GM23338 (cell line): Measurements from ENCODE around the gene INPP4A. TPM values are rescaled to one million over a fixed set of nuclear protein-coding genes. Genes with fewer than 3 reads are reported as not detected.

ENCODE experiments used
- ATAC-seq: fragments of 200-7000 bp; cut with Tn5 transposase; 3 replicates; pipeline ENCODE4 v1.9.1; 2020
- DNase-seq: peaks from one replicate; pipeline ENCODE4 v3.0.0-alpha.2; 2015; ENCODE audit warnings: low spot score
- H2AFZ ChIP-seq: fragments of 200-600 bp; sonication (generic); 2 replicates; pipeline ENCODE4 v1.8.0; 2016; ENCODE audit warnings: antibody characterized with exemption, mild to moderate bottlenecking, moderate library complexity
- H3F3A ChIP-seq: fragments of 200-600 bp; sonication (generic); replicated peaks from 2 replicates; pipeline ENCODE4 v1.8.0; 2017; ENCODE audit warnings: antibody characterized with exemption, mixed run types, low read depth
- H3K27ac ChIP-seq: fragments of 200-600 bp; sonication (generic); 2 replicates; pipeline ENCODE4 v1.6.1; 2016; ENCODE audit warnings: low read depth
- H3K27me3 ChIP-seq: fragments of 200-600 bp; sonication (generic); 2 replicates; pipeline ENCODE4 v1.8.0; 2016; ENCODE audit warnings: mild to moderate bottlenecking, mixed run types, moderate library complexity; ENCODE audit not compliant: insufficient read depth
- H3K36me3 ChIP-seq: fragments of 200-600 bp; sonication (generic); 2 replicates; pipeline ENCODE4 v1.8.0; 2016; ENCODE audit warnings: mild to moderate bottlenecking; ENCODE audit not compliant: insufficient read depth
- H3K4me1 ChIP-seq: fragments of 200-600 bp; sonication (generic); 2 replicates; pipeline ENCODE4 v1.8.0; 2016; ENCODE audit warnings: mild to moderate bottlenecking, moderate library complexity; ENCODE audit not compliant: insufficient read depth
- H3K4me2 ChIP-seq: fragments of 200-600 bp; sonication (generic); 2 replicates; pipeline ENCODE4 v1.7.1; 2017; ENCODE audit warnings: mixed run types
- H3K4me3 ChIP-seq: fragments of 200-600 bp; sonication (generic); 2 replicates; pipeline ENCODE4 v1.6.1; 2016; ENCODE audit warnings: mixed run types
- H3K79me2 ChIP-seq: fragments of 200-600 bp; sonication (generic); replicated peaks from 2 replicates; pipeline ENCODE4 v1.8.0; 2017; ENCODE audit warnings: mild to moderate bottlenecking; ENCODE audit not compliant: insufficient read depth
- H3K9me2 ChIP-seq: fragments of 200-600 bp; sonication (generic); 2 replicates; pipeline ENCODE4 v1.8.0; 2017; ENCODE audit not compliant: insufficient read depth
- H4K20me1 ChIP-seq: fragments of 200-600 bp; sonication (generic); replicated peaks from 2 replicates; pipeline ENCODE4 v1.8.0; 2017; ENCODE audit warnings: mild to moderate bottlenecking; ENCODE audit not compliant: insufficient read depth
- H3K27ac Mint-ChIP-seq: 2 replicates; pipeline ENCODE4 v1.8.0; 2020; ENCODE audit warnings: inconsistent platforms, mild to moderate bottlenecking, moderate library complexity, mixed read lengths
- H3K27me3 Mint-ChIP-seq: 3 replicates; pipeline ENCODE4 v1.8.0; 2022; ENCODE audit warnings: low read depth, mild to moderate bottlenecking, moderate library complexity, mixed read lengths, inconsistent platforms; ENCODE audit not compliant: insufficient read depth, poor library complexity
- H3K36me3 Mint-ChIP-seq: 3 replicates; pipeline ENCODE4 v1.8.0; 2021; ENCODE audit warnings: low read depth, mild to moderate bottlenecking, inconsistent platforms, moderate library complexity, mixed read lengths
- H3K4me1 Mint-ChIP-seq: 3 replicates; pipeline ENCODE4 v1.8.0; 2020; ENCODE audit warnings: mild to moderate bottlenecking, inconsistent platforms, mixed read lengths
- H3K4me3 Mint-ChIP-seq: 3 replicates; pipeline ENCODE4 v1.8.0; 2021; ENCODE audit warnings: moderate library complexity, mild to moderate bottlenecking, inconsistent platforms, mixed read lengths
- H3K9me3 Mint-ChIP-seq: 3 replicates; pipeline ENCODE4 v1.8.0; 2020; ENCODE audit warnings: moderate library complexity, mild to moderate bottlenecking, inconsistent platforms, mixed read lengths
- CREB1 ChIP-seq: fragments of 250-450 bp; sonication (Bioruptor Pico); IDR thresholded peaks from 2 replicates; pipeline ENCODE4 v1.5.0; 2020; ENCODE audit warnings: low read depth, mild to moderate bottlenecking, moderate library complexity
- EZH2 ChIP-seq: fragments of 200-600 bp; sonication (generic); IDR thresholded peaks from one replicate; pipeline ENCODE4 v1.8.0; 2017; ENCODE audit warnings: antibody characterized with exemption, mild to moderate bottlenecking, low read depth; ENCODE audit not compliant: unreplicated experiment
- EZH2phosphoT487 ChIP-seq: fragments of 200-600 bp; sonication (generic); IDR thresholded peaks from one replicate; pipeline ENCODE4 v1.8.1; 2018; ENCODE audit warnings: antibody characterized with exemption; ENCODE audit not compliant: unreplicated experiment
- JUNB ChIP-seq: IDR thresholded peaks from one replicate; pipeline ENCODE4 v1.6.1; 2016; ENCODE audit warnings: antibody characterized with exemption; ENCODE audit not compliant: unreplicated experiment
- NANOG ChIP-seq: IDR thresholded peaks from 2 replicates; pipeline ENCODE4 v1.6.1; 2016; ENCODE audit warnings: antibody characterized with exemption, borderline replicate concordance
- POLR2AphosphoS5 ChIP-seq: IDR thresholded peaks from 2 replicates; pipeline ENCODE4 v1.6.1; 2016; ENCODE audit warnings: antibody characterized with exemption, low read depth
- REST ChIP-seq: IDR thresholded peaks from one replicate; pipeline ENCODE4 v1.6.1; 2018; ENCODE audit warnings: antibody characterized with exemption; ENCODE audit not compliant: unreplicated experiment
- STAT1 ChIP-seq: IDR thresholded peaks from one replicate; pipeline ENCODE4 v1.6.1; 2016; ENCODE audit warnings: antibody characterized with exemption; ENCODE audit not compliant: unreplicated experiment
- ZNF114 ChIP-seq: fragments of 250-450 bp; sonication (Bioruptor Pico); IDR thresholded peaks from 2 replicates; pipeline ENCODE4 v1.5.0; 2020; ENCODE audit warnings: mild to moderate bottlenecking, moderate library complexity
- ZNF331 ChIP-seq: fragments of 250-450 bp; sonication (Bioruptor Pico); IDR thresholded peaks from 2 replicates; pipeline ENCODE4 v1.5.0; 2020; ENCODE audit warnings: low read depth, mild to moderate bottlenecking, moderate library complexity
- ZNF462 ChIP-seq: fragments of 250-450 bp; sonication (Bioruptor Pico); IDR thresholded peaks from 2 replicates; pipeline ENCODE4 v1.5.0; 2020; ENCODE audit warnings: mild to moderate bottlenecking, moderate library complexity
- polyA plus RNA-seq: library from polyadenylated mRNA; unstranded; fragments of >200 nt; fragmentation: Nextera tagmentation; extraction: Ambion mirVana; gene quantifications from 2 replicates; pipeline ENCODE4 v1.2.1, GENCODE V29; 2016
- total RNA-seq: library from RNA; depleted of rRNA; stranded (reverse); fragments of >200 nt; shearing (Covaris generic); gene quantifications from 2 replicates; pipeline ENCODE4 v1.2.3, GENCODE V29; 2014
- TF ChIP-seq, protein P1 (sequence below), 2 experiments: fragments of 200-600 bp in 1 of 2; sonication (generic) in 1 of 2; conservative IDR thresholded peaks; 2 replicates each; pipeline versions ENCODE4 v1.5.1 to v1.6.1; 2016 to 2017; ENCODE audit warnings: antibody characterized with exemption in 2 of 2, low read depth in 2 of 2, mild to moderate bottlenecking in 2 of 2, moderate library complexity in 1 of 2

INPP4A gene
- total and polyA plus RNA-seq, 2 experiments from 2014 or later: 8.5 to 36.9 TPM

DNA sequence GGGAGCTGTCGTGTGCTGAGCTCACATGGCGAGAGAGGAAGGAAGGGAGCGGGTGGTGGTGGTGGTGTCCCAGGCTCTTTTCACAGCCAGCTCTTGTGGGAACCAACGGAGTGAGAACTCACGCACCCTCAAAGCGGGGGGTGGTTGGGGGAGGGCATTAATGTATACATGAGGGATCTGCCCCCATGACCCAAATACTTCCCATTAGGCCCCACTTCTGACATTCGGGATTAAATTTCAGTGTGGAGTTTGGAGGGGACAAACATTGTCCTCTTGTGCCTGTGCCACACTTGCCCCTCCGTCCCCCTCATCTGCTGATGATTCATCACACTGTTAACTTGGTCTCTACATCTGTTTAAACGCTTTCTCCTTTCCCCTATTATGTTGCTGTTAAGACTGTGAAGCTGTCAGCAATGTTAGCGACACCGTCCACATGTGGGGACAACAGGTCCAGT, 22.5 kb downstream of the INPP4A start (continued):
- TF ChIP-seq ZNF462 (CRISPR knock-in tag): no peak
- no peak for TF ChIP-seq POLR2AphosphoS5
- no peak for TF ChIP-seq EZH2phosphoT487
- TF ChIP-seq ZNF331 (CRISPR knock-in tag): no peak

- Histone ChIP-seq H3K4me3 (no peak overlapping the region), H3K27ac (no peak overlapping the region), H2AFZ (no peak overlapping the region), H3K4me1 (peaks cover 20% of the 10 kb centered on the region), H3K4me2 (no peak overlapping the region), H3K36me3 (no peaks in the 10 kb centered on the region), H3K79me2 (peaks cover 92% of the 10 kb centered on the region), H3K9me2 (no peaks in the 10 kb centered on the region), H3K27me3 (no peaks in the 10 kb centered on the region), H4K20me1 (no peaks in the 10 kb centered on the region; the same call in 1 of the 2 replicates), H3F3A (no peaks in the 10 kb centered on the region)
- Mint-ChIP-seq H3K4me1 (peaks cover 41% of the 10 kb centered on the region), H3K4me3 (no peak overlapping the region), H3K9me3 (no peaks in the 10 kb centered on the region), H3K27me3 (peaks cover 2% of the 10 kb centered on the region), H3K36me3 (peaks cover 4% of the 10 kb centered on the region; the same call in 2 of the 3 replicates), H3K27ac (no peak overlapping the region)
- ATAC-seq: no peak
- no peak for DNase-seq
- TF ChIP-seq, protein P1, sequence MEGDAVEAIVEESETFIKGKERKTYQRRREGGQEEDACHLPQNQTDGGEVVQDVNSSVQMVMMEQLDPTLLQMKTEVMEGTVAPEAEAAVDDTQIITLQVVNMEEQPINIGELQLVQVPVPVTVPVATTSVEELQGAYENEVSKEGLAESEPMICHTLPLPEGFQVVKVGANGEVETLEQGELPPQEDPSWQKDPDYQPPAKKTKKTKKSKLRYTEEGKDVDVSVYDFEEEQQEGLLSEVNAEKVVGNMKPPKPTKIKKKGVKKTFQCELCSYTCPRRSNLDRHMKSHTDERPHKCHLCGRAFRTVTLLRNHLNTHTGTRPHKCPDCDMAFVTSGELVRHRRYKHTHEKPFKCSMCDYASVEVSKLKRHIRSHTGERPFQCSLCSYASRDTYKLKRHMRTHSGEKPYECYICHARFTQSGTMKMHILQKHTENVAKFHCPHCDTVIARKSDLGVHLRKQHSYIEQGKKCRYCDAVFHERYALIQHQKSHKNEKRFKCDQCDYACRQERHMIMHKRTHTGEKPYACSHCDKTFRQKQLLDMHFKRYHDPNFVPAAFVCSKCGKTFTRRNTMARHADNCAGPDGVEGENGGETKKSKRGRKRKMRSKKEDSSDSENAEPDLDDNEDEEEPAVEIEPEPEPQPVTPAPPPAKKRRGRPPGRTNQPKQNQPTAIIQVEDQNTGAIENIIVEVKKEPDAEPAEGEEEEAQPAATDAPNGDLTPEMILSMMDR (conservative IDR thresholded peaks at IDR 0.05; ENCODE audit: low read depth in 2 of 2): no peak
- TF ChIP-seq ZNF331 (CRISPR knock-in tag) (no peak), ZNF114 (CRISPR knock-in tag) (no peak), POLR2AphosphoS5 (no peak), STAT1 (no peak), NANOG (no peak), REST (no peak), JUNB (no peak), EZH2phosphoT487 (no peak), EZH2 (no peak), CREB1 (CRISPR knock-in tag) (no peak)
These were observed 23.0 kb downstream of the INPP4A start for GRCh38 chr2:98467652-98468051.
